Measurements from ENCODE around the gene ACBD3. TPM values are rescaled to one million over a fixed set of nuclear protein-coding genes. Genes with fewer than 3 reads are reported as not detected.

The ACBD3 gene
- total RNA-seq, 2 experiments from 2014 or later = 17.0 to 20.2 TPM

DNA sequence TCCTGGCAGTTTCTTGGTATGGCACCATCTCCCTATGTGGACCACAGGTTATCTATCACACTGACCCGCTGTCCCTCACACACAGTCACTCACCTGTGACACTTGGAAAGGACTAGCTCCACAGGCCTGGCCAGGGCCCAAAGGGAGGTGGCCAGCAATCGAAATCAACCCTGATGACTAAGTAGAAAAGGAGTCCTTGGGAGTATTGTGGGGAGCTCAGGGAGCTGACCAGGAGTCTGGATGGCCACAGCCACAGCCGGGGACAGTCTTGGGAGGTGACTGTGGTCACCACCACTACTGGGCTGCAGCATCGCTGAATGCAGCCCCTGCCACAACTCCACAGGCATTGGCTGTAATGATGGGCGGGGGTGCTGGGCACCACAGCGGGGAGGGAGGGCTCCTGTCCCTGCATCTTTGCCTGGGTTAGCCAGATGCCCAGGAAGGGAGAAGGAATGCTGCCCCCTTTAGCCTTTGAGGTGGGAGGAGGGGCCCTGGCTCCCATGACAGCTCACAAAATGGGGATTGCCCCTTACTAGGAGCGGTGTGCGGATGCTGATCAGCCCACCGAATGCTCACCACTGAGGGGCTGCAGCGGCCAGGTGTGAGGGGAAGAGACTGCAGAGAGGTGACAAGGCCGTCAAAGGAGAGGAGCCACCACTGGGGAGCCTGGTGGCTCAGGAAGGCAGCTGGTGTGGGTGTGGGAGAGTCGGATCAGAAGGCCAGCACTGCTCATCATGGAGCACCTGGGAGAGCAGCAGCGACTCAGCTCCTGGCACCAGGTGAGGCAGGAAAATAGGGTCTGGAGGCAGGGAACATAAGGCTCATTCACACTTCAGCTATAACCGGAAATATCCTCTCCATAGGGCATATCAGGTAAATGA, 62.7 kb downstream of the ACBD3 start:
- intact Hi-C loops (cut with DNase I, micrococcal nuclease) = loop anchor here (5.0 to 10.0 kb wide), 6 partner anchors 42 to 613 kb away; partner anchors contain the start of genes ACBD3 (in 1 of the 2), ITPKB (in 1 of the 2), PARP1 (in 1 of the 2) and SDE2 (in 1 of the 2)
- peak overlapping the region; percentile 42 for H3K27ac Mint-ChIP-seq

DNA sequence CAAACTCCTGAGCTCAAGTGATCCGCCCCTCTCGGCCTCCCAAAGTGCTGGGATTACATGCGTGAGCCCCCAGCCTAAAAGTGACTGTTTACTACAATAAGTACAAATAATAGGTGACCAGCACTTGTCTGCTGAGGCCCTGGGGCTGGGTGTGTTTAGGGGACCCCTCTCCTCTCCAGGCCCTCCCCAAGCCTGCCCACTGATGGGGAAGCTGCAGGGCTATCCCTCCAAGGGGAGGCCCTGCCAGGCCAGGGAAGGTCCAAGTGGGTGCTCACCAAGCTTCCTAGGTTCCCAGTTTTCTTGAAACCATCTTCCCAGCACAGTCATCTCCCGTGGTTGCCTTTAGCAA, 63.4 kb downstream of the ACBD3 start:
- ChIA-PET POLR2A (interaction anchor here (1.3 kb wide), 1 partner anchor 74 kb away, joined by 3 read pairs; no protein-coding TSS in a partner anchor), CTCF (interaction anchor here (1.0 to 3.8 kb wide), 8 partner anchors 30 to 214 kb away, joined by 3 to 35 read pairs (median 6); no protein-coding TSS in a partner anchor)
- H3K4me3 Mint-ChIP-seq = peak overlapping the region; percentile 68
- H3K27me3 Mint-ChIP-seq = no peaks in the 10 kb centered on the region
- H3K9me3 Mint-ChIP-seq (ENCODE audit: low read depth) = no peaks in the 10 kb centered on the region
- no peak for DNase-seq
- ATAC-seq = no peak
- H3K4me1 Mint-ChIP-seq = peaks cover 29% of the 10 kb centered on the region
- no peaks in the 10 kb centered on the region for H3K36me3 Mint-ChIP-seq (ENCODE audit: low read depth)
- peak overlapping the region; percentile 80 for H3K27ac Mint-ChIP-seq
- intact Hi-C loops (cut with DNase I, micrococcal nuclease) = loop anchor here (5.0 to 10.0 kb wide), 6 partner anchors 41 to 614 kb away; partner anchors contain the start of genes ACBD3 (in 1 of the 2), ITPKB (in 1 of the 2), PARP1 (in 1 of the 2) and SDE2 (in 1 of the 2)

More for the DNA sequence above, 62.7 kb downstream of the ACBD3 start:
- H3K36me3 Mint-ChIP-seq (ENCODE audit: low read depth) = no peaks in the 10 kb centered on the region
- no peak for ATAC-seq
- DNase-seq = no peak
- no peaks in the 10 kb centered on the region for H3K9me3 Mint-ChIP-seq (ENCODE audit: low read depth)
- ChIA-PET CTCF (interaction anchor here (0.7 to 3.8 kb wide), 15 partner anchors 12 to 213 kb away, joined by 3 to 67 read pairs (median 5); no protein-coding TSS in a partner anchor), POLR2A (interaction anchor here (0.5 to 1.3 kb wide), 2 partner anchors 73 to 259 kb away, joined by 3 read pairs; no protein-coding TSS in a partner anchor)
- H3K4me3 Mint-ChIP-seq = peak overlapping the region; percentile 22
- H3K4me1 Mint-ChIP-seq = peaks cover 29% of the 10 kb centered on the region
- H3K27me3 Mint-ChIP-seq = no peaks in the 10 kb centered on the region

DNA sequence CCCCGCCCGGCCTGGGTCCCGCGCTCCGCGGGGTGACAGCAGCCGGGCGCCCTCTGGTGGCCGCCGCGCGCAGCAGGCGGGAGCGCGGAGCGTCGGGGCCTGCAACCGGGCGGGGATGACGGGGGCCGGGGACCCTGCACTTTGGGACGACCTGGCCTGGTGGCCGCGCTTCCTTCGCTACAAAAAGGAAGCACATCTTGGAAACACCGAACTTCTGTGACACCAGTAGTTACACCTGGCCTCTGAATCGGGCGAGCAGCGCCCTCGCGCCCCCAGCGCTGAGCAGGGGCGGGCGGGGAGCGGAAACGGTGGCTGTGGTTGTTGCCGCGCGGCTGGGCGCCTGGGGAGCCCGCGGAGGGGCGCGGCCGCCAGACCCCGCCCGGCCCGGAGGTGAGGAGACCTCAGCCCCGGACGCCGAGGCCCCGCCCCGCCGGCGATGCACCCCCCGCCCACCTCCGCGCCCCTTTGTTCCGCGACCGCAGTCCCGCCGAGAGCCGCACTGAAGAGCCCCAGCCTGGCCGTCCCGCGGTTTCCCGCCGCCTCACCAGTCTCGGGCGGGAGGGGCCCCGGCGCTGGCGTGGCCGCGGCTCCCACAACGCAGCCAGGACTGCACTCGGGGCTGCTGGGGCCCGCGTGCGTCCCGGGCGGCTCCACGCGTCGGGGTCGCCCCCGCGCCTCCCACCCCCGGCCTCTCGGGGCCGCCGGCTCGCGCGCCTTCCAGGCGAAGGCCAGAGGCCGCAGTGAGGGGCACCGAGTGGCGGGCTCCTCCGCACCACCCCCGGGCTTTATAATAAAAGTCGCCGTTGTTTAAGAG, 64.7 kb downstream of the ACBD3 start:
- intact Hi-C loops (cut with DNase I, micrococcal nuclease) = loop anchor here (1.0 to 10.0 kb wide), 15 partner anchors 11 to 647 kb away; partner anchors contain the start of genes SDE2 (in 2 of the 2), ACBD3 (in 1 of the 2), ITPKB (in 1 of the 2) and LIN9 (in 1 of the 2)

DNA sequence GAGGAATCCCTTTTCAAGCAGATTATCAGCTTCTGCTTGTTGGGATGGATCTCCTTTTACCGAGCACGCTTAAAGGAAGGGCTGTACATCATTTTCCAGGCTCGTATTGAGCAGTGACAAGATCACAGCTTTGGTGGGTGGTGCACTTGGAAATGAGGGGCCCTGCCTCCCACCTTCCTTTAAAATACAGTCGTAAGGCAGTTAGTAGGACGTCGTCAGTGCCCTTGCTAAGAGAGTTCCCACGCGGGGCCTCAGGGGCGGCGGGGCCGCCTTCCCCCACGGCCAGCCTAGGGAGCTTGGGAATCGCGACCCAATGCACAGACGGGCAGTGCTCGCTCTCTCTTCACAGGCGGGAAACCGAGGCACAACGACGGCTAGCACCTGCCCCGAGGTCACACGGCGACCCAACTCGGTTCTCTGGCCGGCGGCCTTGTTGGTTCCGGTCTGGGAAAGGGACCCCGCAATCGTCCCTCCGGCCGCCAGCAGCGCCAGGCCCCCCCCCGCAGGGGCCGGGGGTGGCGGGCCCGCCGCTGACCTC, 65.4 kb downstream of the ACBD3 start:
- ChIA-PET POLR2A (interaction anchor here (0.7 to 1.8 kb wide), 3 partner anchors 51 to 56 kb away, joined by 3 to 5 read pairs (median 3); no protein-coding TSS in a partner anchor), CTCF (interaction anchor here (0.6 to 1.4 kb wide), 12 partner anchors 10 to 1048 kb away, joined by 3 to 16 read pairs (median 4); partner anchors contain the start of gene SDE2)
- peaks cover 20% of the 10 kb centered on the region for H3K4me1 Mint-ChIP-seq

More for the DNA sequence above, 64.7 kb downstream of the ACBD3 start:
- ATAC-seq (peak; percentile 79), DNase-seq (peak; percentile 86)
- POLR2A ChIA-PET = interaction anchor here (0.6 to 1.0 kb wide), 3 partner anchors 39 to 212 kb away, joined by 3 to 8 read pairs (median 3); no protein-coding TSS in a partner anchor
- CTCF ChIA-PET = interaction anchor here (1.0 to 1.6 kb wide), 6 partner anchors 10 to 74 kb away, joined by 4 to 16 read pairs (median 6); no protein-coding TSS in a partner anchor
- no peaks in the 10 kb centered on the region for H3K36me3 Mint-ChIP-seq (ENCODE audit: low read depth)
- H3K4me1 Mint-ChIP-seq = peaks cover 20% of the 10 kb centered on the region
- no peaks in the 10 kb centered on the region for H3K27me3 Mint-ChIP-seq
- peak overlapping the region; percentile 68 for H3K4me3 Mint-ChIP-seq
- H3K9me3 Mint-ChIP-seq (ENCODE audit: low read depth) = no peaks in the 10 kb centered on the region
- peak overlapping the region; percentile 60 for H3K27ac Mint-ChIP-seq

DNA sequence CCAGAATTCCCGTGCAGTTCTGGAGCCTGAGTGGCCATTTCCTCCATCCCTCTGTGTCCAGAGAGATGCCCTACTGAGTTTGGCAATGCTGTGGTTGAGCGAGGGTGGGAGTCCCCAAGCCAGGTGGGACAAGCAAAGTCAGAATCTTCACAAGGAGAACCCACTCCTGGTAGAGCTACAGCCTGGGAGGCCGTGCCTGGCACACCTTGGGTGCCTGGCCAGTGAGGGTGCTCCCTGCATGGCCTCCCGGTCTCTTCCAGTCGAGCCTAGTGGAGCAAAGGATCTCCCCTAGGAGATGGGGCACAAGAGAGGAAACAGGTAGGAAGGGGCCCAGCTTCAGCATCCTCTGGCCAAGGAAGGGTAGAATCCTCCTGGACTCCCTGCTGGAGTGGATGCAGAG, 66.1 kb downstream of the ACBD3 start:
- ChIA-PET CTCF (interaction anchor here (0.6 to 1.4 kb wide), 9 partner anchors 9 to 1049 kb away, joined by 3 to 16 read pairs (median 5); partner anchors contain the start of gene SDE2), POLR2A (interaction anchor here (0.7 to 1.8 kb wide), 4 partner anchors 51 to 105 kb away, joined by 3 to 5 read pairs (median 4); no protein-coding TSS in a partner anchor)
- no peaks in the 10 kb centered on the region for H3K9me3 Mint-ChIP-seq (ENCODE audit: low read depth)
- no peak for ATAC-seq
- peak overlapping the region; percentile 68 for H3K4me3 Mint-ChIP-seq
- intact Hi-C loops (cut with DNase I, micrococcal nuclease) = loop anchor here (2.0 to 10.0 kb wide), 8 partner anchors 38 to 646 kb away; partner anchors contain the start of genes ACBD3 (in 1 of the 2), ITPKB (in 1 of the 2), PARP1 (in 1 of the 2) and SDE2 (in 1 of the 2)
- no peaks in the 10 kb centered on the region for H3K27me3 Mint-ChIP-seq
- H3K36me3 Mint-ChIP-seq (ENCODE audit: low read depth) = no peaks in the 10 kb centered on the region
- H3K27ac Mint-ChIP-seq = no peak overlapping the region
- no peak for DNase-seq
- peaks cover 19% of the 10 kb centered on the region for H3K4me1 Mint-ChIP-seq

More for the DNA sequence above, 65.4 kb downstream of the ACBD3 start:
- ATAC-seq = no peak
- Mint-ChIP-seq H3K27me3 (no peaks in the 10 kb centered on the region), H3K36me3 (ENCODE audit: low read depth) (no peaks in the 10 kb centered on the region), H3K4me3 (peak overlapping the region; percentile 68), H3K9me3 (ENCODE audit: low read depth) (no peaks in the 10 kb centered on the region), H3K27ac (peak overlapping the region; percentile 83)
- intact Hi-C loops (cut with DNase I, micrococcal nuclease) = loop anchor here (1.0 to 10.0 kb wide), 13 partner anchors 11 to 646 kb away; partner anchors contain the start of genes ACBD3 (in 1 of the 2), ITPKB (in 1 of the 2), LIN9 (in 1 of the 2) and PARP1 (in 1 of the 2)
- no peak for DNase-seq

DNA sequence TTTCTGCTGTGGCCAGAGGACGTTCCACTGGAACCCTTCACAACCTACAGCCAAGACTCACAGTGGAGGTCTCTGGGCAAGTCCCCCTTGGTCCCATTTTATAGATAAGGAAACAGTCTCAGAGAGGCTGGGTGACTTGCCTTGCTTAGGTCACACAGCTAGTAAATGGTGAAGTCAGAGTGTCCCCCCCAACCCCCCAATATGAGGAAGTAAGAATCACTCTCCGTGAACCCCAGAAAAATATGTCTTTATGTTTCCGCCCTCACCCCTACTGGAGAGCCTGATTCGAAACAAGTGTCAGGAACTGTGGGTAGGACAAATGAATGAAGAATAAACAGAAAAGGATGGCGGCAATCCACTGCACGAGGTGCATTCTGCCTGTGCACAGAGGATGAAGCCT, 67.4 kb downstream of the ACBD3 start:
- Mint-ChIP-seq H3K27me3 (no peaks in the 10 kb centered on the region), H3K4me3 (no peak overlapping the region), H3K9me3 (ENCODE audit: low read depth) (no peaks in the 10 kb centered on the region), H3K4me1 (peaks cover 14% of the 10 kb centered on the region), H3K36me3 (ENCODE audit: low read depth) (no peaks in the 10 kb centered on the region), H3K27ac (no peak overlapping the region)
- POLR2A ChIA-PET = no interaction called here
- DNase-seq (no peak), ATAC-seq (no peak)
- CTCF ChIA-PET = interaction anchor here (0.5 to 1.9 kb wide), 4 partner anchors 36 to 289 kb away, joined by 3 to 8 read pairs (median 3); no protein-coding TSS in a partner anchor
- intact Hi-C loops (cut with DNase I, micrococcal nuclease) = no loop called here

DNA sequence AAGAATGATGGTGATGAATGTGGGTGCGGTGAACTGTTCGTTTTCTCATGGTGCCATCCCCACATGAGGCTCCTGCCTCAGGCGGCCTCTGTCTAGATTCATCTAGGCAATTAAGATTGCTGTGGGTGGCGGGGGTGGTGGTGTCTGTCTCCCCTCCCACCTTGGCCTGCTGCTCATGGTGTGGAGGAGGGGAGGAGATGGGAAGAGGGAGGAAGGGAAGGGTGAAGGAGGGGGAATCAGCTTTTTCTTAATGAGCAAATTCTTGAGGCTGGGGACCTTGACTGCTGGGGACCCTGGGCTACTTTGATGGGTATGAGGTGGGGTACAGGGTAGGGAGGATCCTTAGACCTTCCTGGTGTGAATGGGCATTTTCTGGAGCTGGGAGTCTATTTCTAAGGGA, 68.2 kb downstream of the ACBD3 start:
- Mint-ChIP-seq H3K36me3 (ENCODE audit: low read depth) (no peaks in the 10 kb centered on the region), H3K4me1 (peaks cover 14% of the 10 kb centered on the region), H3K4me3 (no peak overlapping the region), H3K27me3 (no peaks in the 10 kb centered on the region), H3K27ac (no peak overlapping the region), H3K9me3 (ENCODE audit: low read depth) (no peaks in the 10 kb centered on the region)
- ChIA-PET CTCF (interaction anchor here (0.7 to 1.9 kb wide), 4 partner anchors 9 to 1522 kb away, joined by 3 to 8 read pairs (median 4); no protein-coding TSS in a partner anchor), POLR2A (no interaction called here)
- ATAC-seq (no peak), DNase-seq (no peak)
- intact Hi-C loops (cut with DNase I, micrococcal nuclease) = no loop called here

DNA sequence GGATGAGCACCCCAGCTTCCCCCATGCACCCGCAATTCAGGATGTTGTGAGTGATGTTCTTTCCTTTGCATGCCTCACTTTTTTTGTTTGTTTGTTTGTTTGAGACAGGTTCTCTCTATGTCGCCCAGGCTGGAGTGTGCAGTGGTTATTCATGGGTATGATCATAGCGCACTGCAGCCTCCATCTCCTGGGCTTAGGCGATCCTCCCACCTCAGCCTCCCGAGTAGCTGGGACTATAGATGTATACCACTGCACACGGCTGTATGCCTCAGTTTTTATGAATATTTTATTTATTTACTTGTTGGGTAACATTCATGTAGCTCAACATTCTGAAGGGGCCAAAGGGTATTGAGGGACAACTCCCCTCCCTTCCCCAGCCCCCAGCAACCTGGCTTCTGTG, 69.2 kb downstream of the ACBD3 start:
- Mint-ChIP-seq H3K36me3 (ENCODE audit: low read depth) (no peaks in the 10 kb centered on the region), H3K27ac (no peak overlapping the region), H3K27me3 (no peaks in the 10 kb centered on the region), H3K4me1 (peaks cover 8% of the 10 kb centered on the region), H3K9me3 (ENCODE audit: low read depth) (no peaks in the 10 kb centered on the region), H3K4me3 (no peak overlapping the region)
- ATAC-seq (no peak), DNase-seq (no peak)
- CTCF ChIA-PET = interaction anchor here (0.8 to 1.0 kb wide), 4 partner anchors 9 to 53 kb away, joined by 3 to 4 read pairs (median 3); no protein-coding TSS in a partner anchor
- POLR2A ChIA-PET = no interaction called here
- intact Hi-C loops (cut with DNase I, micrococcal nuclease) = no loop called here

DNA sequence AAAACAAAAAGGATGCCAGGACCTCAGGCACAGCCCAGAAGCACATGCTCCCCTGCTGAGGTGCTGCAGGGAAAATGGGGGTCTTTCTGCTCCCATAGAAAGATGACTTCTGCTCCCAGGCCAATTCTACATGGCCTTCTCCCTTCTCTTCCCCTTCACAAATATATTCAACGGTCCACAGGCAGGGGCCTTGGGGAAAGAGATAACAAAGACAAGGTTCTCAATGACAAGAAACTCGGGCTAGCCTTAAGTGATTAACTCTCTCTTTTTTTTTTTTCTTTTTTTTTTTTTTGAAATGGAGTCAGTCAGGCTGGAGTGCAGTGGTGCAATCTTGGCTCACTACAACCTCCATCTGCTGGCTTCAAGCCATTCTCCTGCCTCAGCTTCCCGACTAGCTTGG, 69.9 kb downstream of the ACBD3 start:
- no peak for ATAC-seq
- CTCF ChIA-PET = interaction anchor here (0.7 to 1.0 kb wide), 3 partner anchors 10 to 556 kb away, joined by 3 to 4 read pairs (median 4); no protein-coding TSS in a partner anchor
- H3K27me3 Mint-ChIP-seq = no peaks in the 10 kb centered on the region

DNA sequence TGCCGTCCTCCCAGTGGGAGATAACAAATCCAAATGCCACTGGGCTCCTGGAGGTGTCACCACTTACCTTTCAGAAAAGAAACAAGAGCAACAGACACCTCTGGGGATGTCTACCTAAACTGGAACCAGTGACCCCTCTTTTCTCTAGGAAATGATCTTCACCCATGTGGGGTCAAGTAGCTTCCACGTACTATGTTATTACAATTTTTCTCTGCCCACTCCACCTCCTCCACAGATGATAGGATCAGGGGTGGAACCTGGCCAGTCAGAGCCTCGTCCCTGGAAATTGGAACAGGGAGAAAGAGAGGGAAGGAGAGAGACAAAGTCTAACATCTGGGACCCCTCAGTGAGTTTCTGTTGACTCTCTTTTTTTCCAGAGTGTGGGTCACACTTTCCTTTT, 73.9 kb downstream of the ACBD3 start:
- Mint-ChIP-seq H3K4me1 (peaks cover 9% of the 10 kb centered on the region), H3K27ac (no peak overlapping the region), H3K9me3 (ENCODE audit: low read depth) (no peaks in the 10 kb centered on the region), H3K36me3 (ENCODE audit: low read depth) (no peaks in the 10 kb centered on the region), H3K4me3 (no peak overlapping the region), H3K27me3 (no peaks in the 10 kb centered on the region)
- intact Hi-C loops (cut with DNase I, micrococcal nuclease) = no loop called here
- POLR2A ChIA-PET = no interaction called here
- no peak for DNase-seq
- ATAC-seq = no peak
- CTCF ChIA-PET = interaction anchor here (1.0 to 2.5 kb wide), 5 partner anchors 8 to 129 kb away, joined by 3 to 16 read pairs (median 4); no protein-coding TSS in a partner anchor

More for the DNA sequence above, 69.9 kb downstream of the ACBD3 start:
- intact Hi-C loops (cut with DNase I, micrococcal nuclease) = no loop called here
- H3K4me3 Mint-ChIP-seq = no peak overlapping the region
- H3K4me1 Mint-ChIP-seq = peaks cover 8% of the 10 kb centered on the region
- no peaks in the 10 kb centered on the region for H3K36me3 Mint-ChIP-seq (ENCODE audit: low read depth)
- H3K27ac Mint-ChIP-seq = no peak overlapping the region
- no peaks in the 10 kb centered on the region for H3K9me3 Mint-ChIP-seq (ENCODE audit: low read depth)
- DNase-seq = no peak
- POLR2A ChIA-PET = no interaction called here
